SK-N-SH (cell line): ENCODE data around the gene MAPRE2. TPM values are rescaled to one million over a fixed set of nuclear protein-coding genes. Genes with fewer than 3 reads are reported as not detected.

ENCODE experiments used
- CTCF ChIA-PET: fragments of 300-600, 350-600 bp; formaldehyde crosslinking; extraction: SDS; loops from one replicate; lab custom pipeline; 2021; lab: Yijun Ruan, JAX
- POLR2A ChIA-PET: fragments of 350-600 bp; sonication (Branson Sonifier 250); formaldehyde crosslinking; extraction: SDS; loops from one replicate; lab custom pipeline; 2020; ENCODE audit warnings: antibody characterized with exemption, inconsistent platforms; lab: Yijun Ruan, JAX
- DNase-seq: peaks from one replicate; pipeline ENCODE4 v3.0.0; 2012
- H2AFZ ChIP-seq: fragments of 200-600 bp; sonication (generic); 2 replicates; pipeline ENCODE4 v1.8.1; 2016; ENCODE audit warnings: antibody characterized with exemption, mild to moderate bottlenecking, low read depth
- H3F3A ChIP-seq: fragments of 200-600 bp; sonication (generic); replicated peaks from 2 replicates; pipeline ENCODE3; 2016; ENCODE audit warnings: antibody characterized with exemption, mild to moderate bottlenecking; ENCODE audit not compliant: insufficient read depth
- H3K27ac ChIP-seq, 2 experiments: fragments of 200-500 bp in 1 of 2; fragments of 200-600 bp in 1 of 2; sonication (Bioruptor generic) in 1 of 2; sonication (generic), shearing (Covaris generic) in 1 of 2; 2 replicates each; pipeline versions ENCODE4 v1.5.1 to v1.6.1; 2014 to 2016; ENCODE audit warnings: low read depth in 2 of 2, inconsistent platforms in 1 of 2, low read length in 1 of 2, mild to moderate bottlenecking in 1 of 2, mixed read lengths in 1 of 2
- H3K27me3 ChIP-seq: fragments of 200-600 bp; sonication (generic), shearing (Covaris generic); 2 replicates; pipeline ENCODE4 v1.6.1; 2016; ENCODE audit warnings: mixed run types; ENCODE audit not compliant: insufficient read depth
- H3K36me3 ChIP-seq, 2 experiments: fragments of 200-500 bp in 1 of 2; fragments of 200-600 bp in 1 of 2; sonication (Bioruptor generic) in 1 of 2; sonication (generic) in 1 of 2; replicated peaks in 1 of 2; 2 replicates each; pipeline versions ENCODE3 to v1.5.1; 2014 to 2016; ENCODE audit warnings: low read length in 1 of 2, mild to moderate bottlenecking in 1 of 2; ENCODE audit not compliant: insufficient read depth in 2 of 2, control insufficient read depth in 1 of 2
- H3K4me1 ChIP-seq, 2 experiments: fragments of 200-500 bp in 1 of 2; fragments of 200-600 bp in 1 of 2; sonication (Bioruptor generic) in 1 of 2; sonication (generic), shearing (Covaris generic) in 1 of 2; 2 replicates each; pipeline versions ENCODE4 v1.5.1 to v1.6.1; 2014 to 2016; ENCODE audit warnings: low read depth in 1 of 2, low read length in 1 of 2, mixed run types in 1 of 2; ENCODE audit not compliant: insufficient read depth in 2 of 2, control insufficient read depth in 1 of 2
- H3K4me2 ChIP-seq: fragments of 200-600 bp; sonication (generic), shearing (Covaris generic); 2 replicates; pipeline ENCODE4 v1.6.1; 2017; ENCODE audit warnings: mixed run types
- H3K4me3 ChIP-seq, 2 experiments: fragments of 200-500 bp in 1 of 2; fragments of 200-600 bp in 1 of 2; sonication (Bioruptor generic) in 1 of 2; sonication (generic), shearing (Covaris generic) in 1 of 2; 2 replicates each; pipeline versions ENCODE4 v1.5.1 to v1.8.1; 2014 to 2016; ENCODE audit warnings: low read depth in 2 of 2, inconsistent platforms in 1 of 2, low read length in 1 of 2, mild to moderate bottlenecking in 1 of 2, mixed read lengths in 1 of 2, moderate library complexity in 1 of 2
- H3K79me2 ChIP-seq: fragments of 200-600 bp; sonication (generic); 2 replicates; pipeline ENCODE4 v1.8.1; 2017; ENCODE audit warnings: mild to moderate bottlenecking; ENCODE audit not compliant: insufficient read depth
- H3K9ac ChIP-seq: fragments of 200-600 bp; sonication (generic); 2 replicates; pipeline ENCODE4 v1.6.1; 2017; ENCODE audit warnings: mixed run types
- H3K9me2 ChIP-seq: fragments of 200-600 bp; sonication (generic); 2 replicates; pipeline ENCODE4 v1.6.1; 2017; ENCODE audit warnings: mixed run types
- H3K9me3 ChIP-seq: fragments of 200-600 bp; sonication (generic); 2 replicates; pipeline ENCODE4 v1.6.1; 2017; ENCODE audit warnings: mixed run types, mild to moderate bottlenecking, moderate library complexity
- H4K20me1 ChIP-seq: fragments of 200-600 bp; sonication (generic); 2 replicates; pipeline ENCODE4 v1.6.1; 2017; ENCODE audit warnings: mild to moderate bottlenecking, mixed run types; ENCODE audit not compliant: insufficient read depth
- EP300 ChIP-seq, 2 experiments: IDR thresholded peaks; 2 replicates each; pipeline versions ENCODE4 v1.4.0 to v1.6.1; 2012; ENCODE audit warnings: borderline replicate concordance in 1 of 2, low read depth in 1 of 2, low read length in 1 of 2
- EZH2phosphoT487 ChIP-seq: fragments of 200-600 bp; sonication (generic); IDR thresholded peaks from 2 replicates; pipeline ENCODE4 v1.6.1; 2017; ENCODE audit warnings: low read depth, mixed run types, mild to moderate bottlenecking, antibody characterized with exemption, moderate library complexity, borderline replicate concordance
- FOXM1 ChIP-seq: IDR thresholded peaks from 2 replicates; pipeline ENCODE4 v1.4.0; 2012; ENCODE audit warnings: low read depth, mild to moderate bottlenecking
- GABPA ChIP-seq: IDR thresholded peaks from 2 replicates; pipeline ENCODE4 v1.4.0; 2012; ENCODE audit warnings: low read depth, mild to moderate bottlenecking
- GATA2 ChIP-seq: sonication (generic); formaldehyde crosslinking; IDR thresholded peaks from 2 replicates; pipeline ENCODE4 v1.5.0; 2020; ENCODE audit warnings: mild to moderate bottlenecking, missing genetic modification reagents
- NFIC ChIP-seq: IDR thresholded peaks from 2 replicates; pipeline ENCODE4 v1.4.0; 2012; ENCODE audit warnings: borderline replicate concordance
- PBX3 ChIP-seq: IDR thresholded peaks from 2 replicates; pipeline ENCODE4; 2012
- RCOR1 ChIP-seq: fragments of 150-350 bp; IDR thresholded peaks from 2 replicates; pipeline ENCODE4 v1.6.1; 2017; ENCODE audit warnings: antibody characterized with exemption, low read length
- REST ChIP-seq: IDR thresholded peaks from 2 replicates; pipeline ENCODE4 v1.6.1; 2012; ENCODE audit warnings: mild to moderate bottlenecking, low read depth, low read length, moderate library complexity
- RFX5 ChIP-seq: IDR thresholded peaks from 2 replicates; pipeline ENCODE4 v1.6.1; 2012; ENCODE audit warnings: mild to moderate bottlenecking, improper control_type of control experiment, low read length
- TCF12 ChIP-seq: IDR thresholded peaks from 2 replicates; pipeline ENCODE4 v1.4.0; 2012
- USF1 ChIP-seq: IDR thresholded peaks from 2 replicates; pipeline ENCODE4 v1.4.0; 2012; ENCODE audit warnings: low read depth, borderline replicate concordance
- USF2 ChIP-seq: fragments of 150-350 bp; IDR thresholded peaks from 2 replicates; pipeline ENCODE4 v1.6.1; 2017; ENCODE audit warnings: antibody characterized with exemption, low read length, low read depth, borderline replicate concordance
- YY1 ChIP-seq: IDR thresholded peaks from 2 replicates; pipeline ENCODE4 v1.4.0; 2012; ENCODE audit warnings: low read depth, mild to moderate bottlenecking
- ZBTB33 ChIP-seq: IDR thresholded peaks from 2 replicates; pipeline ENCODE4 v1.4.0; 2012; ENCODE audit warnings: low read depth, borderline replicate concordance
- WGBS: methylation state at CpG from one replicate; pipeline ENCODE4 v1.1.6; 2017; ENCODE audit warnings: low lambda C conversion rate; 5-methylcytosine and 5-hydroxymethylcytosine counted together
- polyA plus RNA-seq, 3 experiments: library from polyadenylated mRNA; depleted of rRNA; stranded (reverse); fragments of >200 nt; gene quantifications; 2 replicates each; pipeline ENCODE4 v1.2.3, GENCODE V29; 2012

Gene MAPRE2
- polyA plus RNA-seq, 1 of the 3 experiments (the other 2 are of a cell fraction), result 11.5 TPM

- no peak for TF ChIP-seq USF1
These were observed 77.4 kb downstream of the MAPRE2 start (continued) for GRCh38 chr18:35118641-35119040.

- CTCF ChIA-PET, result interaction anchor here (1.0 to 4.1 kb wide), 9 partner anchors 9 to 265 kb away, joined by 3 to 36 read pairs (median 6); no protein-coding TSS in a partner anchor
- Histone ChIP-seq H3K27ac (no peak overlapping the region), H3K36me3 (no peaks in the 10 kb centered on the region), H3K9ac (no peak overlapping the region), H3K4me2 (no peak overlapping the region), H3K4me3 (no peak overlapping the region), H3F3A (no peaks in the 10 kb centered on the region), H3K9me2 (no peaks in the 10 kb centered on the region), H3K79me2 (no peaks in the 10 kb centered on the region), H3K9me3 (no peaks in the 10 kb centered on the region), H2AFZ (no peak overlapping the region), H4K20me1 (no peaks in the 10 kb centered on the region), H3K4me1 (peaks cover 4 to 32% of the 10 kb centered on the region in 2 experiments; a peak in 3 of 4 replicates), H3K27me3 (no peaks in the 10 kb centered on the region)
- DNase-seq, result no peak
- no peak for TF ChIP-seq PBX3
- no peak for TF ChIP-seq NFIC
- no peak for TF ChIP-seq YY1
- no peak for TF ChIP-seq ZBTB33
- no peak for TF ChIP-seq FOXM1
- TF ChIP-seq GABPA, result no peak
- TF ChIP-seq USF2, result no peak
- TF ChIP-seq GATA2 (CRISPR knock-in tag), result no peak
- no peak for TF ChIP-seq RCOR1
- no peak for TF ChIP-seq EP300 (IDR thresholded peaks at IDR 0.05; ENCODE audit: borderline replicate concordance in 1 of 2, low read depth in 1 of 2, low read length in 1 of 2)
- no peak for TF ChIP-seq REST
- no peak for TF ChIP-seq TCF12
- TF ChIP-seq EZH2phosphoT487, result no peak
- TF ChIP-seq RFX5, result no peak
- POLR2A ChIA-PET, result no interaction called here
- WGBS, result 96% methylated on average over 3 of the region's 3 CpGs
These were observed 79.8 kb downstream of the MAPRE2 start for GRCh38 chr18:35121038-35121437.
